Measurements from ENCODE around the gene DIP2C.

Gene DIP2C

GRCh38 chr10:697097-697875 lies 7.8 kb upstream of the DIP2C start:
- DNase-seq (ENCODE audit: low read depth) = no peak
- no peak for TF ChIP-seq CTCF (IDR thresholded peaks at IDR 0.05; ENCODE audit: low read length, missing control alignments)
- H3K4me3 ChIP-seq (replicated peaks; ENCODE audit: low read depth, low read length) = no peak overlapping the region

GRCh38 chr10:695396-695795 lies 5.9 kb upstream of the DIP2C start:
- no peak overlapping the region for H3K4me3 ChIP-seq (replicated peaks; ENCODE audit: low read depth, low read length)
- no peak for DNase-seq (ENCODE audit: low read depth)
- no peak for TF ChIP-seq CTCF (IDR thresholded peaks at IDR 0.05; ENCODE audit: low read length, missing control alignments)

GRCh38 chr10:693506-693905 lies 4.0 kb upstream of the DIP2C start:
- DNase-seq (ENCODE audit: low read depth) = no peak
- no peak overlapping the region for H3K4me3 ChIP-seq (replicated peaks; ENCODE audit: low read depth, low read length)
- no peak for TF ChIP-seq CTCF (IDR thresholded peaks at IDR 0.05; ENCODE audit: low read length, missing control alignments)

- no peak for DNase-seq (ENCODE audit: low read depth)
- H3K4me3 ChIP-seq (replicated peaks; ENCODE audit: low read depth, low read length) = no peak overlapping the region
- no peak for TF ChIP-seq CTCF (IDR thresholded peaks at IDR 0.05; ENCODE audit: low read length, missing control alignments)
Measured at GRCh38 chr10:692682-693351, 3.3 kb upstream of the DIP2C start.

GRCh38 chr10:691216-691615 lies 1.7 kb upstream of the DIP2C start:
- TF ChIP-seq CTCF (IDR thresholded peaks at IDR 0.05; ENCODE audit: low read length, missing control alignments) = no peak
- no peak overlapping the region for H3K4me3 ChIP-seq (replicated peaks; ENCODE audit: low read depth, low read length)
- no peak for DNase-seq (ENCODE audit: low read depth)

GRCh38 chr10:690372-691161 lies 1.1 kb upstream of the DIP2C start:
- H3K4me3 ChIP-seq (replicated peaks; ENCODE audit: low read depth, low read length) = peak overlapping the region; percentile 57
- TF ChIP-seq CTCF (IDR thresholded peaks at IDR 0.05; ENCODE audit: low read length, missing control alignments) = no peak
- DNase-seq (ENCODE audit: low read depth) = no peak

Measured in fibroblast of pulmonary artery (primary cell).